ENCODE results near the gene SLC6A5. TPM values are rescaled to one million over a fixed set of nuclear protein-coding genes. Genes with fewer than 3 reads are reported as not detected.

Gene SLC6A5
- total RNA-seq, 1 experiment from 2014 or later: not detected

DNA sequence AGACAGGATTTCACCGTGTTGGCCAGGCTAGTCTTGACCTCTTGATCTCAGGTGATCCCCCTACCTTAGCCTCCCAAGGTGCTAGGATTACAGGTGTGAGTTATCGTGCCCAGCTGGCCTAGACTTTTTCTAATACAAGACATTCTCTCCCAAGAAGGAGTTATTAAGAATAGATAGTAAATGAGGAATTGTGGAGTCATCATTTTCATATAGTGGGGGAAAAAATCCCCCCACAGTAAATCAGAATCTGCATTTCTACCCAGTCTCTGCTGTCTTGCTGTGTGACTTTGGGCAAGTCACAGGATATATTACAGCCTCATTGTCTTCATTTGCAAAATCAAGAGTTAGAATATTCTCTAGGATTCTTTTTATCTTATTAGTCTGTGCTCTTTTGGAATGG is 21.6 kb downstream of the SLC6A5 start:
- DNase-seq (ENCODE audit: low read depth): no peak

DNA sequence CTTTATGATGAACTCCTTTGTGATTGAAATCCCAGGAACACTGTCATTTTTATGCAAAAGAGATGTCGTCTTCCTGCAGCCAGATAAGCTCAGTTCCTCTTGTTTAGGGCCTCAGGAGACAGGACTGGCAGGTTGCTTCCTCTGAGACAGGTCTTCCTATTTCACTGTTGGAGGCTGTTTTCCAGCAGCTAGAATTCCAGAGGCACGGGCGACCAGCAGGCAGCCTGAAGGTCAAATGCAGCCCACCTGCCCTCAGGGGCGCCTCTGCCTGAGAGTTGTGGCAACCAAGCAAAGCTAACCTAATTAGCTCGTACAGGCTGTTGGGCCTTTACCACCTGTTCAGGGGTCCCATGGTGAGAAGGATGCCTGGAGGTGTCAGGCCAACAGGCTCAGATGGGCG is 22.3 kb downstream of the SLC6A5 start:
- DNase-seq (ENCODE audit: low read depth): no peak

GRCh38 chr11:20623252-20623651 is 23.8 kb downstream of the SLC6A5 start:
- no peak for DNase-seq (ENCODE audit: low read depth)

GRCh38 chr11:20626279-20626678 is 26.9 kb downstream of the SLC6A5 start:
- DNase-seq (ENCODE audit: low read depth): no peak

DNA sequence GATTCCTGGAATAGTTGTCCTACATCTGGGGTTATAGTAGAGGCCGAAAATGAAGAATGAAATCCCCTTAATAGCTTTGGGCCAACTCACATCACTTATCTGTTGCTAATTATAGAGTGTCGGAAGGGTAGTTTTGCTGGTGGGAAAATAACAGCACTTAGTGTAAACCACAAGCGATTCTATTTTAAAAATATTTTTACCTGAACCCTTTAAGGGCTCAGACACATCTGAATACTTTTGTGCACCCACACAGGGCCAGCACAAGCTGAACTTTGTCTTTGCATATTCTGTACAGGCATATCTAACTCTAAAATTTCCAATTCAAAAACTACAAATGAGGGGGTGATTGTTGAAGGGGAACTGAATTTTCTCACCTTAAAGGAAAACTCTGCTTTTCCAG is 27.6 kb downstream of the SLC6A5 start:
- no peak for DNase-seq (ENCODE audit: low read depth)

DNA sequence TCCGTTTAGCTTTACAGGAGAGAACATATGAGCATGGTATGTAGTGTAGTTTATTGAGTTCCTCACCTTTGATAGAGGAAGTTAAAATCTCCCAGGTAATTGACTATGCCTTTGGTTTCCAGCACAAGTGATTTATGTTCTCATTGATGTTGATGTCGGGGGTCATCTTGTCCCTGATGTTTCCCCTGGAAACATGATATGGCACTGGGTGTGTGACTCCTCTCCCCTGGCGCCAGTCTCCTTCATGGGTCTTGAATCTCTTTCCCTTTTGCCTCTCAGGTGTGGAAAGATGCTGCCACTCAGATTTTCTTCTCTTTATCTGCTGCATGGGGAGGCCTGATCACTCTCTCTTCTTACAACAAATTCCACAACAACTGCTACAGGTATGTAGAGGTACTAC is 28.3 kb downstream of the SLC6A5 start:
- DNase-seq (ENCODE audit: low read depth): no peak

DNA sequence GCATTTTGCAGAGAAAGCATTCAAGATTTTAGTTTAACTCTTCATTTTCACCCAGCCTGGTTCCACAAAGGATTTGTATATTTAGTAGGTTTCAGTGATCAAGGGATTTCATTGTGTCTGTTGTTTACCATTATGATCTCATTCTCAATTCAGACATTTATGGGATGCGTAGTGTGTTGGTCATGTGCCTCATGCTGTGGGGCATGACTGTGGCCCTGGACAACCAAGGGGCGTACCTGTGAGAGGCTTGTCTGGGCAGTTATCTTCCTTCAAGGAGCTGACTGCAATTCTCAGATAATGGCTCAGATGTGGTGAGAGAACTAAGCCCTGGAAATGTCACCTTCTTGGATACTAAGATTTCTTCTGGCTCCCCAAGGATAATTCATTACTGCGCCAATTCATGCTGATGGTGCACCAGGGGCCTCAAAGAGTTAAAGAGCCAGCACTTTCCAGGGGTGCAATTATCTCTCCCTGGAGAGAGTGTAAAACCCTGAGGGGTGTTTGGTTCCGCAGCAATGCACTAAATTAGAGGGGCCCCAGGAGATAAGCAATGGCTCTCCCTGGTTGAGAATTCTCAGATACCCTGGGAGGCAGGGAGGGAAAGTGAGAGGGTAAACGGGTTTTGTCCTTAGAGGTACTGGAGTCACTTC is 32.2 kb downstream of the SLC6A5 start:
- no peak for DNase-seq (ENCODE audit: low read depth)

DNA sequence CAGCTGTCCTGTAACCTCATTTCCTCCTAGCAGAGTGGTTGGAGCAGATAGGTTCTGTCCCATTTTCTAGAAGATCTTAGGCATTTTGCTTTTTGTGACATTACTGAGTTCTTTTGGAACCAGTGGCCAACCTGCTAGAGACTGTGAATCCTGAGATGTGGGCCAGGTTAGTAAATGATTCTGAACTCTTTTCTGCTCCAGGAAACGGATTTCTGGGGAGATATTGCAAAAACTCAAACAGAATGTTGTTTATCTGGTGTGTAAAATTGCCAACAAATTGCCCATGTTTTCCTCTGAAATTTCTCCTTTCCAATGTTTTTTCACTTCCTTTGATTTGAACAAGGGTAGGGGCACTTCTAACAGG is 32.7 kb downstream of the SLC6A5 start:
- DNase-seq (ENCODE audit: low read depth): no peak

DNA sequence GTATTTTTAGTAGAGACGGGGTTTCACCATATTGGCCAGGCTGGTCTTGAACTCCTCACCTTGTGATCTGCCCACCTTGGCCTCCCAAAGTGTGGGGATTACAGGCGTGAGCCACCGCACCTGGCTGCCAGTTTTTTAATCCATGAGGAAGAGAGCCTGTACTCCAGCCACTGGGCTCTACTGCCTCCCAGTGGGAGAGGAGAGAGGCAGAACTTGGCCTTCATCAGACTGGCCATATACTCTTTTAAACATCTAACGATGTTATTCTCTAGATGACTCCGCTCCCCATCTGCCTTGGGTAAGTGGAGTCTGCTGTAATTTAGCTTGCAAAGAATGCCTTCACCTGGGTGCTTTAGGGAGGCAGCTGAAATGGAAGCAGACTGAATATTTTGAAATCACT is 34.6 kb downstream of the SLC6A5 start:
- DNase-seq (ENCODE audit: low read depth): no peak

DNA sequence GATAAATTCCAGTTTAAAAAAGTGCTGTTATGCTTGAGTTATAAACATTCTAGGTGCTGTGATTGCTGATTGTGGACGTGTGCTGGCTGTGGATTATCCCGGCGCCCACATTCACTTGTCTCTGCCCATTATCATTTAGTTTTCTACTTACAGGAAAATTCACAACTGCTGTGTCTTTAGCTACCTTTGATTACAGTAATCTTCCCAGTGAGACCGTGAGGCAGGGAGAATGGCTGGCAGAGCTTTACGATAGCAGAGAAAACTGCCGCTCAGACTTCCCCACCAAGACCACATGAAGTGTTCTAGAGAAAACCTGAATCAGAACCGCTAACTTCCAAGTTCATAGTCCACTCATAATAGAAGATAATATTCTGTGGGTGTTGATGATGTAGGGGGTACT is 35.4 kb downstream of the SLC6A5 start:
- no peak for DNase-seq (ENCODE audit: low read depth)

DNA sequence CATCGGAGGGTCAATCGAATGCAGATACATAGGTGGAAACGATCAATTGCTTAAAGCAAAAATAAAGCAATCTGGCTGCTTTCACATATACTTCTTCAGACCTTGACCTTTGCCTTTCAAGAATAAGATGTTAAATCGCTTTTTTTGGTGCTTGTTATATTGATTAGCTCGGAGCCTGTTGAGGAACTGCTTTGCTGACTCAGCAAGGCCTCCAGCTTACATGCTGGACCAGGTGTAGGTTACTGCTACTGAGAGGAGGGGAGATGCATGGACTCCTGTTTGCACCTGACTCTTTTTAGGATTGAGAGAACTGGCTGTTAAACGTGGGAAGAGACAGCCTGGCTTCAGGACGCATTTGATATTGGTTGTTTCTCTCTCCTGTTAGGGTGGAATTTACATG is 38.7 kb downstream of the SLC6A5 start:
- no peak for DNase-seq (ENCODE audit: low read depth)

GRCh38 chr11:20639688-20640087 is 40.3 kb downstream of the SLC6A5 start:
- DNase-seq (ENCODE audit: low read depth): no peak

DNA sequence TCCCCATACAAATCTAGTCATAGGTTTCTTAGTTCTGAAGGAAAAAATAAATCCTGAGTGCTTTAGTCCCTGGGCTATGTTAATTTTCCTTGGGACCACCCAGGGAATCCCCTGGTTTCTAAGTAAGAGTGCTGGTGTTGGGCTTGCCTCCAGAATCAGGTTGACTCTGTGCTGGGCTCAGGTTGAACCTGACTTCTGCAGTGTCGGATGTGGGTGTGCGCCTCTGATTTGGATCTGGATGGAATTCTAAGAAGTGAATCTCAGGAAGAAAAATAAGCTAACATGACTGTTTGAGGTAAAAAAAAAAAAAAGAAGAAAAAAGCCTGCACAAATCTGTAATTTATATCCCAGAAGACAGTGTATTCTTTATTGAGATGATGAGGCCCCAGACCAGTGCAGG is 41.0 kb downstream of the SLC6A5 start:
- DNase-seq (ENCODE audit: low read depth): no peak

- DNase-seq (ENCODE audit: low read depth): no peak
Observed at GRCh38 chr11:20644360-20644759, 45.0 kb downstream of the SLC6A5 start.

GRCh38 chr11:20647976-20648565 is 48.7 kb downstream of the SLC6A5 start:
- peak; percentile 29 for DNase-seq (ENCODE audit: low read depth)

DNA sequence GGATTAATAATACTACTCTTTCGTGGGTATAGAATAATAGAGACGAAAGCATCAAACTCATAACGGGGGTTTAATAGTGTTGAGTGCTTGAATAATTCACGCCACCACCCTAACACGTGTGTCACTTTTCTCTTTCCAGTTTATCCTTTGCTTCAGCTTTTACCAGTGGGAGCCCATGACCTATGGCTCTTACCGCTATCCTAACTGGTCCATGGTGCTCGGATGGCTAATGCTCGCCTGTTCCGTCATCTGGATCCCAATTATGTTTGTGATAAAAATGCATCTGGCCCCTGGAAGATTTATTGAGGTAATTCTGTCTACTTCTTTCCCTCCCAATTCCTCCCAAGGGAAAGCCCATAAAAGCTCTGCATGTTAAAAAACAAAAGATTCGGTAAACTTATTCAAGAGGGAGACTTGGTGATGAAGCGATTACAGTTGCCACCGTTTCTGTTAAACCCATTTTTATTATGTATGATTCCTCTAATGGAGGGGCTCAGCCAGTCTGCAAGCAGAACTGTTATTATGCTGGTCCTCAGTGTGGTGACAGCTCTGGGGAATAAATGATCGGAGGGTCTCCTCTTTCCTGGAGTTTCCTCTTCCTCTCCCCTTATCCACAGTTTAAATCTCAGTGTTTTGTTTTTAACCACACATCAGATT is 52.9 kb downstream of the SLC6A5 start:
- DNase-seq (ENCODE audit: low read depth): no peak

- DNase-seq (ENCODE audit: low read depth): no peak
Observed at GRCh38 chr11:20654038-20654437, 54.6 kb downstream of the SLC6A5 start.

GRCh38 chr11:20656901-20657300 is 57.5 kb downstream of the SLC6A5 start:
- DNase-seq (ENCODE audit: low read depth): no peak

- DNase-seq (ENCODE audit: low read depth): no peak
Observed at GRCh38 chr11:20658135-20658534, 58.7 kb downstream of the SLC6A5 start.

GRCh38 chr11:20661445-20661844 is 62.0 kb downstream of the SLC6A5 start:
- DNase-seq (ENCODE audit: low read depth): no peak

- DNase-seq (ENCODE audit: low read depth): no peak
Observed at GRCh38 chr11:20661850-20662249, 62.4 kb downstream of the SLC6A5 start.

- no peak for DNase-seq (ENCODE audit: low read depth)
Observed at GRCh38 chr11:20668131-20668809, 68.9 kb downstream of the SLC6A5 start.
